Mesenteric fat pad (tissue), 1 donor: ENCODE data around the gene GBX1. TPM values are rescaled to one million over a fixed set of nuclear protein-coding genes. Genes with fewer than 3 reads are reported as not detected.

Experiments
- DNase-seq: peaks from one replicate; pipeline ENCODE4 v3.0.0-alpha.2; 2020; ENCODE audit warnings: low spot score
- total RNA-seq: library from RNA; stranded (reverse); fragmentation: NEBNext Ultra II Directional; extraction: Animal tissue kit (Norgen Biotek cat#: 25700); gene quantifications from one replicate; pipeline ENCODE4 v1.2.1, GENCODE V29; 2021
- donor health status: DM: yes; HTN: yes; CAD: no.

The GBX1 gene
- total RNA-seq, 1 donor from 2014 or later, result not detected

DNA sequence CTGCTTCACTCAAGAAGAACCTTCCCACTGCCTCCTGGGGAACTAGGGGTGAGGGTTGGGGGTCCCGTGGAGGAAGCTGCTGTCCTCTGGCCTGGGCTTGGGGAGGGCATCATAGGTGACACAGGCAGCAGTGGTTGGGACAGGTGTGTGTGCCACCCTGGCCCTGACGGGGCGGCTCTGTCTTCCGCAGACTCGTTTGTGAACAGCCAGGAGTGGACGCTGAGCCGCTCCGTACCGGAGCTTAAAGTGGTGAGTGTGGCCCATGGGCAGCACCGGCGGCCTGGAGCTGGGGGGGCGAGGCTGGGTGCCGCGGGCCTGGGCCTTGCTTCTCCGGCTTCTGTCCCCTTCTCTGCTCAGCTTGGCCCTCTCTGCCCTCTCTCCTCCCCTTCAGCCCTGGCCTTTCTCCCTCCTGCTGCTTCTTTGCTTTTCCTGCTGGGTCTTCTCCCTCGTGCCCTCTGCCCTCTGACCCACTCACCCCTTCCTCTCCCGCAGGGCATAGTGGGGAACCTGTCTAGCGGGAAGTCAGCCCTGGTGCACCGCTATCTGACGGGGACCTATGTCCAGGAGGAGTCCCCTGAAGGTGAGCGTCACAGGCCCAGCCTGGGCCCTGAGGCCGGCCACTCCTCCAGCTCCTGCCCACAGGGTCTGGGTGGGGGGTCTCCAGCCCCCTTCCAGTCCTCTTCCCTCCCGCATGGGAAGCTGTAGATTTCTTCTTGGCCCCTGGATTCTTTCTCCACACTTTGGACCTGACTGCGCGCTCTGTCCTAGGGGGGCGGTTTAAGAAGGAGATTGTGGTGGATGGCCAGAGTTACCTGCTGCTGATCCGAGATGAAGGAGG, 50.7 kb downstream of the GBX1 start:
- no peak for DNase-seq

DNA sequence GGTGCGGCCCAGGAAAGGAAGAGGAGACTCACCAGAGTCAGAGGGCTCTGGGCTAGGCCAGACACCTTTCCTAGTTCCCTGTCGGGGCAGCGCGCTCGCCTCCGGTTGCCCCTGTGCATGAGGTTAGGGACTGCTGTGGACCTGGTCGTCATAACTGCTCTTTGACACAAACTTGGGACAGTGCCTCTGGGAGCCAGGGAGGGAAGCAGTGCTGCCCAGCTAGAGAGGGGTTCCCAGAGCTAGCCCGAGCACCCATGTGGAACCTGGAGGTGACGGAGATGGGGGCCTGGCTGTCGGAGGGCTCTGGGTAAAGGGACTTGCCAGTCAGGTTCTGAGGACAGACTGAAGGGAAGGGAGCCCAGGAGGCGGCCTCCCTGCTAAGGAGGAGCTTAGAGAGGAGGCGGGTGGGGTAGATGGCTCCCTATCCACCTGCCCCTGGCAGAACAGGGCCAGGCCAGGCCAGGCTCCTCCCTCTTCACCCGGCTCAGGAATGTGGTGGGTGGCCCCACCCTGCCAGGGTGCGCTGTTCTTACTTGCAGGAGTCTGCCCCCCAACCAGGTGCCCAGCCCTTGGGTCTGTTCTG, 51.6 kb downstream of the GBX1 start:
- no peak for DNase-seq

DNA sequence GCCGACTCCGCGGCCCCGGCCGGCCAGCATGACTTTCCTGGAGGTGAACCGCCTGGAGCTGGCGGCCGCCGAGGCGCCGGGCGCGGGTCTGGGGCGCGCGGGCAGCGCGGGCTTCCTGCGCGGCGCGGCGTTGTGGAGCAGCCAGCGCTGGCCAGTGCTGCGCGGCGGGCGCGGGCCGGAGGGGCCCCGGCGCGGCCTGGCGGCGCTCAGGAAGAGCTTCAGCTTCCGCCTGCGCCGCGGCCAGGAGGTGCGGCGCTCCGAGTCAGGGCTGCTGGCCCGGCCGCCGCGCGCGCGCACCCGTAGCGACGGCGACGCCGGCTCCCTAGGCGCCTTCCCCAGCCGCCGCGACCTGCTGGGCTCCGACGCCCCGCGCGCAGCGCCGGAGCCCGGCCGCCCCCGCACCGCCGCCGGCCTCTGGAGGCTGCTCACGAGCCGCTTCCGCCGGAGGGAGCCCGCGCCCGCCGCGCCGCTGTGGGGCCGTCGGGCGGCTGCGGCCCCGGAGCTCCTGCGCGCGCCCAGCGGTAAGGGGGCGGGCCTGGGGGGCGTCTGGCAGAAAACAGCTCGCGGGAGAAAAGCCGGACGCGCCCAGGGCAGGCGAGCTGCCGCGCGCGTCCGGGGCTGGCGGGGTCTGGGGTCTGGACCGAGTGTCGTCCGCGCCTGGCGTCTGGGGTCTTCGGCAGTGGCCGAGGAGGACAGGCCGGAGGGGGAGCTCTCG, 52.2 kb downstream of the GBX1 start:
- no peak for DNase-seq

DNA sequence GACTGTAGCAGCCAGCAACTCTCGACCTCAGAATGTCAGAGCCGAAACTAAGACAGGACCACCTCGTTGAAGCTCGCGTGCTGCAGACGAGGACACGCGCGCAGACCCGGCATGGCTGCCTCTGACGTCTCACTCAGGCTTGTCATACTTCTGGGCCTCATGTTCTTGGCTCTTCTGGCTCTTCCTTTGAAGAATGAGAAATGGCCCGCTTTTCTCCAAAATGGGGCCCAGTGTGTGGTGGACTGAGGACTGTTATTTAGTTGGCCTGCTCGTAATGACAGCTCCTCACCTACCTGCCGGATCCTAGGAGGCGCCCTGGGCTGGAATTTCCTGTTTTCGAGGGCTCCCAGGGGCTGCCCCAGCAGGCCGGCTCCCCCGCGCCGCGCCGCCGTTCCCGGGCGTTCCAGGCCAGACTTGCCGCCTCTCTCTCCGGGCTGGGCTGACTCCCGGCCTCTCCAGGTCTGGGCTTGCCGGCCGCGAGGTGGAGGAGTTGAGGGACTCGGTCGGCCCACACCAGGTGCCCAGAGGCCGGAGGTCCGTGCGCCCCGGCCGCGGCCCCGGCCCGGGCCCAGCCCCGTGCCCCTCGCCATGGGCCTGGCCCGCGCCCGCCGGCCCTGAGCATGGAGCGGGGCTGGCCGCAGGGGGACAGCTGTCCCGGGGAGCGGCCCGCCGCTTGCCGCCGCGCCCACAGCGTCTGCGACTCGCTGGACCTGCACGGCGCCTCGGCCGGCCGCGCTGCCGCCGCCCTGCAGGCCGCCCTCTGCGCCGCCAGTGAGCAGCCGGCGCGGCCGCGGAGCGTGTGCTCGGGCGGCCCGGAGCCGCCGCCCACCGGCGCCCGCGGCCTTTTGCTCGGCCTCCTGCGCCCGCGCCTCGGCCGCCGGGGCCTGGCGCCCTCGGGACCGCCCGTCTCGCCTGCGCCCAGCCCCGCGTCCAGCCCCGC, 53.1 kb downstream of the GBX1 start:
- DNase-seq, result no peak

DNA sequence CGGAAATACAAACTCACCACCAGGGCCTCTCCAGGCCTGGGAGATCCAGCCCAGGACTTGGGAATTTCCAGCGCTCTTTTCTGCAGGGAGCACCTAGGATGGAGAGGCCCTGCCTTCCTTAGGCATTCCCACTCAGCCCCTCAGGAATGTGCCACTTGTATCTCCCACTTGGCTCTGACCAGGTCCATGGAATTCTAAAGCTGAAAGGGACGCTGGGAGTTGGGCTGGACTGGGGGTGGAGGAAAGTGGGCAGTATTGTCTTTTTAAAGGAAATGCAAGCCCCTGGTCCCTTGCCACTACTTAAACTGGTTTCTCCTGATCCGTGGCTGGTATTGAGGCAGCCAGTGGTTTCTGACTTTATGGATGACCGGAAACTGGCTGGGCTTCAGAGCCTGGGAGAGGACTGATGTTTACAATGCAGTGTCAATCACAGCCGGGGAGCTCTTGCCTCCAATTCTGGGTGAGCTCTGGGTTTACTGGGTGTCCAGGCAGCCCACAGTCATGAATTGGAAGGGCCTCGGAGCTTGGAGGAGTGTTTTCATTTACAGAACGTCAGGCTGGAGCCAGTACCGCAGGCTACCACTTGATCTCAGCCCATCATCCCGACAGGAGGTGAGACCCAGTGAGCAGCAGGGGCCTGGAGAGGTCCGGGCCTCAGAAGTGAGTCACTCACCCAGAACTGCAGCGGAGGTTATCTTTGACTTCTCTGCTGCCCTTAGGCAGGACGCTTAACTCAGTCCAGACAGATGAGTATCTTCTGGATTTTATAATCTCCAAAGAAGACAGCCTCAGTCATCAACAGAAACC, 53.9 kb downstream of the GBX1 start:
- DNase-seq, result no peak

DNA sequence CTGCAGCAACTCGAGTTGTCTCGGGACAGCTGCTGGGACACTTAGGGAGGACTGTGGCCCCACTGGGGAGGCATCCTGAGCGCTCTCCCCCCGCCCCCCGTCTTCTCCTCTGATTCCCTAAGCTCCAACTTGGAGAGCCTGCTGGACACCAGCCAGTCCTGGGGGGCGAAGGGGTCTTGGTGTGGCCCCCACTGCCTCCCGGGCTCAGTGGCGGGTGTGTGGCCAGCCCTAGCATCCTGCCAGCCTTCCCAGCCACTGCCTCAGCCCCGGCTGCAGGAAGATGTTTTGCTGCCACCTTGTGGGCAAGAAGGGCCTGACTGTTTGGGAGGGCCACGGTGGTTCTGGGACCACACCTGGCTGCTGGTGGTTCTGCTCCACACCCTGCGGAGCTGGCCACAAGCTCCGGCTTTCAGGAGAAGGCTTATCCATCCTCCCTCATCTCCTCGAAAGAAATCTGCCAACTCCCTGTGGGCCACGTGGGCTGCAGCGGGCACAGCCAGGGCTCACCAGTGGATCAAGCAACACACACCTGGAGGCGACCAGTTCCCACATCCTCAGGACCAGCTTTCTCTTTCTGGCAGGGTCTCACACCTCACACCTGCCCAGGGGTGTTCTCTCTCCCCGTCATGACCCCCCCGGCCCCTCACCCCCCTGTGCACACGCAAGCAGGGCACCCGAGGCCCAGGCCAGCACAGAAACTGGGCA, 56.4 kb downstream of the GBX1 start:
- DNase-seq, result no peak

DNA sequence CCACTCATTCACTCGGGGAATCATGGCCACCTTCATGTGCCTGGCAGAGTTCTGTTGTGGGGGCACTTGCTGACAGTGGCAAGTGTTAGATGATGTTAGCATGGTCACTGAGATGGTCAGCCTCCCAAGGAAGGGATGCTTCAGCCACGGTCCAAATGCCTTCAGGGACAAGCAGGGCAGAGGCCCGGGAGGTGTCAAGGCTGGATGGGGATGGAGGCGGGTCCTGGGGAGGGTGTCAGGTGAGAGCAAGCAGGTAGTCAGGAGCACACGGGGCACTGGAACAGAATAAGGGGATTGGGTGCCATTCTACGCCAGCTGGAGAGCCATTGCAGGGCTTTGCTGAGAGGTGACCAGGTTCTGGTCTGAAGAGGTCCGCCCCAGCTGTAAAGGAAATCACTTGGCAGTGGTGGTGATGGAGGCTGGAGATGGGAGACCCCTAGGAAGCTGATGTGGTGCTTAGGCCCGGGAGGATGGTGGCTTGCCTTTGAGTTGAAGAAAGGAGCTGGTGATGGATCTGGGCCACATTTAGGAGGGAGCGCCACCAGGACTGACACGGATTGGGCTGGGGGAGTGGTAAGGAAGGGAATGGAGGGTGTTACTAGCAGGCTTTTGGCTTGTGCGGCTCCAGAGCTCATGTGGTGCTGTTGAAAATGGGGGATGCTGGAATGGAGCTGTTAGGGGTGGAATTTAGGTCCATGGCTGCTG, 57.1 kb downstream of the GBX1 start:
- DNase-seq, result no peak

DNA sequence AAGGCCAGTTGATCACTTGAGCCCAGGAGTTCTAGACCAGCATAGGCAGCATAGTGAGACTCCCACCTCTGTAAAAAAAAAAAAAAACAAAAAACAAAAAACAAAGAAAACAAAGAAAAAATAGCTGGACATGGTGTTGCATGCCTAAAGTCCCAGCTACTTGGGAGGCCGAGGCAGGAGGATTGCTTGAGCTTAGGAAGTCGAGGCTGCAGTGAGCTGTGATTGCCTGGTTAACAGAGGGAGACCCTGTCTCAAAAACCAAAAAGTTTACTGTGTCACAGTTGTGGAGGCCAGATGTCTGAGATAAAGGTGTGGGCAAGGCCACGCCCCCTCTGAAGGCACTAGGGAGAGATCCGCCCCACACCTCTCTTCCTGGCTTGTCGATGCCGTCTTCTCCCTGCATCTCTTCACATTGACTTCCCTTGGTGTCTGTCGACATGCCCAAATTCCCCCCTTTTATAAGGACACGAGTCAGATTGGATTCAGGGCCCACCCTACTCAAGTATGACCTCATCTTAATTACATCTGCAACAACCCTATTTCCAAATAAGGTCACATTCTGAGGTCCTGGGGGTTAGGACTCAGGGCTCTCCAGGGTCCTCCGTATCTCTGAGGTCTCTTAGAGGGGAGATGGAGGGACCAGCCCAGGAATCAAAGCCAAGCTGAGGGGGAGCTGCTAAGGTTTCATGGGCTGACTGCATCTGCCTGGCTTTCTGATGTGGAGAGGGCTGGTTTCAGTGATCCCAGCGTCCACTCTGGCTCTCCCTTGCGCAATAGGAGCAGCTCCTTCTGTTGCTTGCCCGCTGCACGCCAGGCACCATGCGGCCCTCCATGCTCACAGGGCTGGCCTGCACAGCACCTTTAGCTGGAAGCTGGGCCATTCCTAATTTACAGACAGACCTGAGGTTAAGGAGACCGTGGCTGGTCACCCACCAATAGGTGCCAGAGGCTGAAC, 58.1 kb downstream of the GBX1 start:
- no peak for DNase-seq

DNA sequence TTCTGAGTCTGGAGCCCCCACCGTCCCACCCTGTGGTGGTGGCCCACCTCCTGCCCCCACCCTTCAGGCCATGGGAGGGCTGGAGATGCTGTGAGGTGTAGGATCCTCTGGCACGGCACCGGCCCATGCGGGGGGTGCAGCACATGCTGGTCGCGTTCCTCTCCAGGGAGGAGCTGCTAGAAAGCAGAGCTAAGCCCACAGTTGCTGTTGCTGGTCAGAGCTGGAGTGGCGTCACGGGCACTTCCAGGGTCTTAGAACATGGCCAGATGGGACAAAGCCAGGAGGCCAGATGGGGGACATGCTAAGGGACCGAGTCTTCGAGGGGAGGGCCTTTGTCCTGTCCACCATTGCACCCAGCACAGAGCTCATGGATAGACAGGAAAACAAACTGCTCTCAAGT, 59.6 kb downstream of the GBX1 start:
- DNase-seq, result no peak

DNA sequence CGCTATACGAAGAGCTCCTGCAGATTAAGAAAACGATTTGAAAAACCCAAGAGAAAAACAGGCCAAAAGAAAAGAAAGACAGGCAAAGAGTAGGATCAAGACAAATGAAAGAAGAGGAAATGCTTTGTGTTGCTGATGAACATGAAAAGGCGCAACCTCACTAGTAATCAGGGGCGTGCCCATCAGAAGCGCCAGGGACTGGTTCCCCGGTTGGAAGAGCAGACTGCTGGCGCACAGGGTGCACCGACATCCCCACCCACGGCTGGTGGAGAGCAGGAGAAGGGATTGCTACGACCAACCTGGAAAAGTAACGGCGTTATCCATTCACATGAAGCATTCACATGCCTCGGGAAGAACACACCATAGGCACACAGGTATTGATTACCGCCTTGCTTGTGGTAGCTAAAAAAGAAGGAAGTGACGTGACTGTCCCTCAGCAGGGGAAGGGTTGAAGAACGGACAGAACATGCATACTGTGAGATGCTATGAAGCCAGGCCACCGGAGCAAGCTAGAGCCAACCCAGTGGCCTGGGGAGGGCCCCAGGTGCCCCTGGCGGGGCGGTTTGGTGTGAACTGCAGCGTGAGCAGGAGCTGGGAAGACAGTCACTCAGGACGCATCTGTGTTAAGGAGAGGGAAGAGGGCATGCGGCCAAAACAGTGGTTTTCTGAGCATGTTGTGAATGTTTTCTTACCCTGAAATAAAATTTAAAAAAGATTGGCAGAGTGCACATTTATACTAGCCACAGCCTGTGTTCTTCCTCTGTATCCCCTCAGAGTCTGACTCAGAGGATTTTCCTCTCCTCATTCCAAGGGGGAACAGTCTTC, 62.9 kb downstream of the GBX1 start:
- no peak for DNase-seq

DNA sequence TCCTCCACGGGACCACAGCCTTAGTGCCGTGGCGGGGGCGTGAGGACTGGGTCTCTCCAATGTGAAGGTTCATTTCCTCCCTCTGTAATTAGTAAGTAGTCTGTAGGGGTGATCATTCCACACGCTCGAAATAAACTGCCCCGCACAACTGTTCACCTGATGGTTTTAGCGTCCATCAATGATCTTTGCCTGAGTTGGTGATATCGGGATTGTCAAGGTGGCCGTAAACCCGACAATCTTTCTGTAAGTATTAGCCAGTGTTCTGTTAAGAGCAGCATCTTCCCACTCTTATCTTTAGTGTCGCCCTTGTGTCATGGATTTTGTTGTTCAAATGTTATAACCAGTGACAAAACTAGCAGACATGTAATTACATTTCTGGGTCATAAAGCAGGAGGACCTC, 63.5 kb downstream of the GBX1 start:
- DNase-seq, result no peak

DNA sequence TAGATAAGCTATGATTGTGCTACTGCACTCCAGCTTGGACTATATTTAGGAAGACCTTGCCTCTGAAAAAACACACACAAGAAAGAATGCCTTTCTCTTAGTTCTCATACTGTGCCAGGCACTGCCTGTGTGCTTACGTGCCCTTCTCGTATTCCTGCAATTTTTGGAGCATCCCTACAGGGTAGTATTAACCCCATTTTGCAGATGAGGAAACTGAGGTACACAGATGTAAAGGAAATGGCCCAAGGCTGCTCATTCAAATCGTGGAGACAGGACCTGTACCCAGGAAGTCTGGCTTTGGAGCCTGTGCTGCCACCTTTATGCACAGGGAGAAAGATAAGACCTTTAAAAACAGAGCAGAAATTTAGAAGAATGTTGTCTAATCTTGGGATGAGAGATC, 64.5 kb downstream of the GBX1 start:
- no peak for DNase-seq

DNA sequence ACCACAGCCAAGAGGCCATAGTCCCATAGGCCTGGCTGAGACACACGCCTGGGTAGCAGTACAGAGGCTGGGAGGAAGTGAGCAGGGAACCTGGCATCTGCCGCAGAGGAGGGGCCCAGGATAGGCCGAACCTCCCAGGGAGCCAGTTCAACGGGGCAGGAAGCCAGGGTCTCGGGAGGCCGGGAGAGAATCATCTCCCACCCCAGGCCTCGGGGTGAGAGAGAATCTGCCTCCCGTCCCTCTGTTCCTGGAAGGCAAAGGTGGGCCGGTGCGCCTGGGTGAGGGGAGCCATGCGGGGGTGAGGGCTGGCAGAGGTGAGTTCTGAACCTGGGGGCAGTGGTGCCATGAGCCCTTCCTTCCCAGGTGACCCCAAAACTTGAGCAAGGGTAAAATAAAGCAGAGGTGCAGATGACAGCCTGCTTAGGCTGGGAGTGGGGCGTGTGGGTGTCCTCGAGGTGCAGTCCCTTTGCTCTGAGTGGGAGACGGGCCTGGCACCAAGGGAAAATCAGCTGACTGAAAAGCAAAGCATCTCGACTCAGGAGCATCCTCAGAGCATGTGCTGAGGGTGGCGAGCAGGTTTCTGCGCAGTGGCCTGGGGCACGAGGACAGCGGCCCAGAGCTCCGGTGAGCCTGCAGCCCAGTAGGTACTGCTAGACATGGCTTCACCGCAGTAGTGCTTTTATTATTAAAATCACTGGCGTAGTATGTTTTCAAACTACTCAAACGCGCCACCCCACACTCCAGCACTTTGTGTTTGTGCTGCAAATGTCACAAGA, 65.7 kb downstream of the GBX1 start:
- no peak for DNase-seq

DNA sequence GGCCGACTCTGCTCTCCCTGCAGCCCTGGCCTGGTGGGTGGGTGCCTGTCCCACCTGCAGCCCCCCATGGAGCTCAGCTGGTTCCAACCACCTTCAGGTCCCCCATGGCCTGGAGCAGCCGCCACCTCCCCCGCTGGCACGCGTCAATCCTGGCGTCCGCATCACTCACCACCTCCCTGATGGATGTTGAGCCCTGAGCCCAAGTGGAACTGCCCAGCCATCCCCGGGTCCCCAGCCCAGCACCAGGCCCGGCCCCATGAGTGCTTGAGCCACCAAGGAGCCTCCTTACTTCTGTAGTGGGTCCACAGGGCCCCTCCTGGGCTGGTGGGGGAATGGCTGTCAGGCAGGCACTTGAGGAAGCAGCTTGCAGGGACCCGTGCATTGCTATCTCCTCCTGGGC, 66.6 kb downstream of the GBX1 start:
- no peak for DNase-seq

DNA sequence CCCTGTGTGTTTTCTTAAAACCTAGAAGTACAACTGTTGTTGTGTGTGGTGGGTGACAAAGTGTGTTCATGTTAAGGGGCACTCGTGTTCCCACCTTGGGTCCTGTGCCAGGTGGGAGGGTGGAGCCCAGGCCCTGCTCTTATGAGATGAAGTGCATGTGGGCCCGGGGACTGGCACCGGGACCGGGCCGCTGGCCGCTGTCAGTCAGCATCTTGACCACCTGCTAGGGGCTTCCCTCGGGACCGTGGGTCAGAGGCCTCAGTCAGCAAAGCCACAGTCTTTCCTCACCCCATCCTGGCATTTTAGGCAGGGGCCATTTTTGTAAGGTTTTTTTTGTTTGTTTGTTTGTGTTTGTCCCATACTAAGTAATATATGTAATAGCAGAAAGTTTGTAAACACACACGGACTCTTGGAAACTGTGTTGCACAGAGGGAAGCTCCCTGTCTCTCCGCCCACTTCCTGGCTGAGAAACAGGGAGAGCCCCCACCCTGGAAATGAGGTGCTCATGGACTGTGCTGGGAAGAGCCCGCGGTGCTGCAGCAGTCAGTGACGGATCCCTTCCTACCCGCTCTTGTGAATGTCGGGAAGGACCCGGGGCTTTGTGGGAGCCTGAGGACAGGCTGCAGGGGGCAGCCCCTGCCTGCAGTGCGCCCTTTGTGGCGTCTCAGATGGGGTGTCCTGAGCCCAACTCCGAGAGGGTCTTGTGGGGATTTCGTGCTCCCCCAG, 67.8 kb downstream of the GBX1 start:
- no peak for DNase-seq
